SK-N-MC (cell line): ENCODE measurements around the gene DIPK1B.

Experiments used
- DNase-seq: peaks from one replicate; pipeline ENCODE4 v3.0.0-alpha.2; 2011; ENCODE audit warnings: low read depth, low spot score
- H3K27ac ChIP-seq: fragments of 200-600 bp; sonication (generic); 2 replicates; pipeline ENCODE4 v1.5.1; 2016; ENCODE audit warnings: mixed run types
- H3K36me3 ChIP-seq: fragments of 200-600 bp; sonication (generic); 2 replicates; pipeline ENCODE4 v1.6.1; 2017; ENCODE audit warnings: antibody characterized with exemption, low read length, mixed read lengths; ENCODE audit not compliant: insufficient read depth
- H3K4me3 ChIP-seq: fragments of 200-600 bp; sonication (generic); 2 replicates; pipeline ENCODE4 v1.5.1; 2016
- H3K9ac ChIP-seq: fragments of 200-600 bp; sonication (generic); 2 replicates; pipeline ENCODE4 v1.8.0; 2017; ENCODE audit warnings: mixed run types, mixed read lengths; ENCODE audit not compliant: insufficient read length
- H3K9me3 ChIP-seq: fragments of 200-600 bp; sonication (generic); 2 replicates; pipeline ENCODE4 v1.6.1; 2017; ENCODE audit warnings: low read depth, mild to moderate bottlenecking, antibody characterized with exemption, low read length, moderate library complexity, mixed read lengths
- EZH2 ChIP-seq: fragments of 200-600 bp; sonication (generic); IDR thresholded peaks from one replicate; pipeline ENCODE4 v1.6.1; 2017; ENCODE audit warnings: antibody characterized with exemption
- FOXP2 ChIP-seq: optimal IDR thresholded peaks from 2 replicates; pipeline ENCODE3; 2011; ENCODE audit warnings: mild to moderate bottlenecking, moderate library complexity; ENCODE audit not compliant: insufficient read depth; ENCODE audit errors: extremely low read length, control extremely low read depth
- POLR2AphosphoS5 ChIP-seq: IDR thresholded peaks from 2 replicates; pipeline ENCODE4 v1.6.1; 2012; ENCODE audit warnings: mild to moderate bottlenecking, low read depth, low read length, borderline replicate concordance

Gene DIPK1B

GRCh38 chr9:136688274-136689107, 23.9 kb upstream of the DIPK1B start:
- no peak overlapping the region for H3K9ac ChIP-seq
- no peaks in the 10 kb centered on the region for H3K9me3 ChIP-seq
- H3K27ac ChIP-seq: no peak overlapping the region
- no peaks in the 10 kb centered on the region for H3K36me3 ChIP-seq
- TF ChIP-seq EZH2 (no peak), FOXP2 (no peak), POLR2AphosphoS5 (no peak)
- DNase-seq: no peak
- no peak overlapping the region for H3K4me3 ChIP-seq

GRCh38 chr9:136689108-136689460, 23.3 kb upstream of the DIPK1B start:
- no peaks in the 10 kb centered on the region for H3K9me3 ChIP-seq
- no peak overlapping the region for H3K9ac ChIP-seq
- no peak overlapping the region for H3K27ac ChIP-seq
- TF ChIP-seq EZH2 (no peak), POLR2AphosphoS5 (no peak), FOXP2 (no peak)
- no peak for DNase-seq
- no peaks in the 10 kb centered on the region for H3K36me3 ChIP-seq
- no peak overlapping the region for H3K4me3 ChIP-seq

GRCh38 chr9:136690104-136690805, 22.1 kb upstream of the DIPK1B start:
- H3K9me3 ChIP-seq: no peaks in the 10 kb centered on the region
- no peak overlapping the region for H3K4me3 ChIP-seq
- H3K9ac ChIP-seq: no peak overlapping the region
- no peak overlapping the region for H3K27ac ChIP-seq
- H3K36me3 ChIP-seq: no peaks in the 10 kb centered on the region
- TF ChIP-seq POLR2AphosphoS5: no peak
- no peak for TF ChIP-seq EZH2
- no peak for TF ChIP-seq FOXP2
- no peak for DNase-seq

- Histone ChIP-seq H3K4me3 (no peak overlapping the region), H3K9ac (no peak overlapping the region), H3K27ac (no peak overlapping the region), H3K36me3 (no peaks in the 10 kb centered on the region), H3K9me3 (no peaks in the 10 kb centered on the region)
- no peak for DNase-seq
- no peak for TF ChIP-seq POLR2AphosphoS5
- no peak for TF ChIP-seq EZH2
- TF ChIP-seq FOXP2: no peak
Measured at GRCh38 chr9:136690806-136691261, 21.5 kb upstream of the DIPK1B start.

GRCh38 chr9:136691316-136692184, 20.8 kb upstream of the DIPK1B start:
- H3K36me3 ChIP-seq: no peaks in the 10 kb centered on the region
- no peaks in the 10 kb centered on the region for H3K9me3 ChIP-seq
- no peak overlapping the region for H3K4me3 ChIP-seq
- TF ChIP-seq EZH2 (no peak), POLR2AphosphoS5 (no peak), FOXP2 (no peak)
- no peak overlapping the region for H3K27ac ChIP-seq
- H3K9ac ChIP-seq: no peak overlapping the region
- DNase-seq: no peak

- TF ChIP-seq EZH2 (no peak), POLR2AphosphoS5 (no peak), FOXP2 (no peak)
- no peaks in the 10 kb centered on the region for H3K36me3 ChIP-seq
- no peak overlapping the region for H3K9ac ChIP-seq
- H3K9me3 ChIP-seq: no peaks in the 10 kb centered on the region
- DNase-seq: no peak
- H3K27ac ChIP-seq: no peak overlapping the region
- no peak overlapping the region for H3K4me3 ChIP-seq
Measured at GRCh38 chr9:136692185-136693134, 19.9 kb upstream of the DIPK1B start.

GRCh38 chr9:136693135-136693489, 19.3 kb upstream of the DIPK1B start:
- DNase-seq: no peak
- TF ChIP-seq FOXP2 (no peak), EZH2 (no peak), POLR2AphosphoS5 (no peak)
- no peak overlapping the region for H3K9ac ChIP-seq
- H3K36me3 ChIP-seq: no peaks in the 10 kb centered on the region
- H3K4me3 ChIP-seq: no peak overlapping the region
- no peak overlapping the region for H3K27ac ChIP-seq
- no peaks in the 10 kb centered on the region for H3K9me3 ChIP-seq
